ENCODE results near the gene UACA. TPM values are rescaled to one million over a fixed set of nuclear protein-coding genes. Genes with fewer than 3 reads are reported as not detected.
"Not testable (repeated sequence)": the region's sequence is repeated elsewhere in the genome, so short reads cannot be mapped to it uniquely, and the experiment has no call there.

Gene UACA
- total RNA-seq, 1 donor from 2014 or later, result 46.2 TPM

GRCh38 chr15:70670680-70671079 lies 92.7 kb downstream of the UACA start:
- H3K27me3 Mint-ChIP-seq, result no peaks in the 10 kb centered on the region
- no peaks in the 10 kb centered on the region for H3K4me1 Mint-ChIP-seq (ENCODE audit: low read depth)
- H3K9me3 Mint-ChIP-seq (ENCODE audit: low read depth), result no peaks in the 10 kb centered on the region
- no peak for DNase-seq (ENCODE audit: low spot score, unreplicated experiment)
- H3K4me3 Mint-ChIP-seq (ENCODE audit: low read depth), result no peak overlapping the region
- TF ChIP-seq CTCF (IDR thresholded peaks at IDR 0.05; ENCODE audit: unreplicated experiment), result peak; percentile 17
- H3K27ac Mint-ChIP-seq, result no peak overlapping the region
- H3K36me3 Mint-ChIP-seq (ENCODE audit: insufficient read depth), result peaks cover 6% of the 10 kb centered on the region

- no peak for DNase-seq (ENCODE audit: low spot score, unreplicated experiment)
- TF ChIP-seq CTCF (IDR thresholded peaks at IDR 0.05; ENCODE audit: unreplicated experiment), result no peak
- H3K27me3 Mint-ChIP-seq, result no peaks in the 10 kb centered on the region
- peaks cover 6% of the 10 kb centered on the region for H3K36me3 Mint-ChIP-seq (ENCODE audit: insufficient read depth)
- H3K4me1 Mint-ChIP-seq (ENCODE audit: low read depth), result no peaks in the 10 kb centered on the region
- H3K4me3 Mint-ChIP-seq (ENCODE audit: low read depth), result no peak overlapping the region
- peak overlapping the region; percentile 56 for H3K27ac Mint-ChIP-seq
- no peaks in the 10 kb centered on the region for H3K9me3 Mint-ChIP-seq (ENCODE audit: low read depth)
Observed at GRCh38 chr15:70669966-70670658, 93.2 kb downstream of the UACA start.

- no peaks in the 10 kb centered on the region for H3K4me1 Mint-ChIP-seq (ENCODE audit: low read depth)
Observed at GRCh38 chr15:70669006-70669602, 94.3 kb downstream of the UACA start.

GRCh38 chr15:70665599-70665998 lies 97.8 kb downstream of the UACA start:
- H3K27me3 Mint-ChIP-seq, result no peaks in the 10 kb centered on the region
- no peak overlapping the region for H3K4me3 Mint-ChIP-seq (ENCODE audit: low read depth)
- DNase-seq (ENCODE audit: low spot score, unreplicated experiment), result no peak
- H3K9me3 Mint-ChIP-seq (ENCODE audit: low read depth), result no peaks in the 10 kb centered on the region
- no peak overlapping the region for H3K27ac Mint-ChIP-seq
- H3K36me3 Mint-ChIP-seq (ENCODE audit: insufficient read depth), result peaks cover 11% of the 10 kb centered on the region
- no peak for TF ChIP-seq CTCF (IDR thresholded peaks at IDR 0.05; ENCODE audit: unreplicated experiment)
- no peaks in the 10 kb centered on the region for H3K4me1 Mint-ChIP-seq (ENCODE audit: low read depth)

More at GRCh38 chr15:70669006-70669602, 94.3 kb downstream of the UACA start:
- H3K9me3 Mint-ChIP-seq (ENCODE audit: low read depth), result no peaks in the 10 kb centered on the region
- H3K4me3 Mint-ChIP-seq (ENCODE audit: low read depth), result no peak overlapping the region
- DNase-seq (ENCODE audit: low spot score, unreplicated experiment), result no peak
- H3K27me3 Mint-ChIP-seq, result no peaks in the 10 kb centered on the region
- peaks cover 6% of the 10 kb centered on the region for H3K36me3 Mint-ChIP-seq (ENCODE audit: insufficient read depth)
- no peak overlapping the region for H3K27ac Mint-ChIP-seq
- no peak for TF ChIP-seq CTCF (IDR thresholded peaks at IDR 0.05; ENCODE audit: unreplicated experiment)

DNA sequence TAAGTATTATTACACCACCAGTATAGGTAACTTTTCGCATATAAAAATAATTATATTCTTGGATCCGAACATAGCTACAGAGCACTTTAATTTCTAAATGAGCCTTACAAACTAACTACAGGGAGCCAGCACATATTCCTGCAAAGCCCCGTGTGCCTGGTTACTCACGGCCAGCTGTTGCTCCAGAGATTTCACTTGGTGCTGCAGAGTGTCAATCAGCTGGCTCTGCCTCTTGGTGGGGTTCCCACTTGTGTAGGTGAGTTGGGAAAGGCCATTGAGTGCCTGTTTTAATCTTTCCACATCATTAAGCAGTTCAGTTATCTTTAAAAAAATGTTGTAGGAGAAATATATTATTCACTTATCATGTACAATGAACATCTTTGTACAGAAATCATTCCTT lies 98.9 kb downstream of the UACA start:
- Mint-ChIP-seq H3K27me3 (no peaks in the 10 kb centered on the region), H3K4me1 (ENCODE audit: low read depth) (no peaks in the 10 kb centered on the region), H3K36me3 (ENCODE audit: insufficient read depth) (peaks cover 9% of the 10 kb centered on the region), H3K4me3 (ENCODE audit: low read depth) (no peak overlapping the region), H3K27ac (no peak overlapping the region), H3K9me3 (ENCODE audit: low read depth) (no peaks in the 10 kb centered on the region)
- TF ChIP-seq CTCF (IDR thresholded peaks at IDR 0.05; ENCODE audit: unreplicated experiment), result no peak
- no peak for DNase-seq (ENCODE audit: low spot score, unreplicated experiment)

DNA sequence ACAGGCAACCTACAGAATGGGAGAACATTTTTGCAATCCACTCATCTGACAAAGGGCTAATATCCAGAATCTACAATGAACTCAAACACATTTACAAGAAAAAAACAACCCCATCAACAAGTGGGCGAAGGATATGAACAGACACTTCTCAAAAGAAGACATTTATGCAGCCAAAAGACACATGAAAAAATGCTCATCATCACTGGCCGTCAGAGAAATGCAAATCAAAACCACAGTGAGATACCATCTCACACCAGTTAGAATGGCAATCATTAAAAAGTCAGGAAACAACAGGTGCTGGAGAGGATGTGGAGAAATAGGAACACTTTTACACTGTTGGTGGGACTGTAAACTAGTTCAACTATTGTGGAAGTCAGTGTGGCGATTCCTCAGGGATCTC lies 100.3 kb downstream of the UACA start:
- H3K27me3 Mint-ChIP-seq; H3K9me3 Mint-ChIP-seq (ENCODE audit: low read depth); DNase-seq (ENCODE audit: low spot score, unreplicated experiment); H3K4me3 Mint-ChIP-seq (ENCODE audit: low read depth); H3K27ac Mint-ChIP-seq; H3K4me1 Mint-ChIP-seq (ENCODE audit: low read depth): not testable (repeated sequence)
- H3K36me3 Mint-ChIP-seq (ENCODE audit: insufficient read depth), result peaks cover 11% of the 10 kb centered on the region

Data from progenitor cell of endocrine pancreas (in vitro differentiated cells).